OCI-LY1 (cell line): ENCODE results near the gene PHKG2.

ENCODE experiments used
- CTCF ChIP-seq: fragments of 200-600 bp; sonication (generic), shearing (Covaris generic); IDR thresholded peaks from 2 replicates; pipeline ENCODE4 v1.5.1; 2017; ENCODE audit warnings: mild to moderate bottlenecking, antibody characterized with exemption, low read length, moderate library complexity, mixed read lengths
- EZH2 ChIP-seq: fragments of 200-600 bp; sonication (generic), shearing (Covaris generic); IDR thresholded peaks from 2 replicates; pipeline ENCODE4 v1.8.0; 2017; ENCODE audit warnings: borderline replicate concordance, mixed run types, mild to moderate bottlenecking, antibody characterized with exemption, low read length, moderate library complexity, mixed read lengths

GRCh38 chr16:30761427-30761927 is 13.3 kb downstream of the PHKG2 start:
- TF ChIP-seq CTCF (no peak), EZH2 (no peak)
